ENCODE measurements around the gene DAZAP1. TPM values are rescaled to one million over a fixed set of nuclear protein-coding genes. Genes with fewer than 3 reads are reported as not detected.
A peak's percentile ranks its signal among the peaks of the same experiment; 100 is the strongest.

DAZAP1 gene
- polyA plus RNA-seq, 1 of the 3 experiments (the other 2 are of a cell fraction): 54.3 TPM

DNA sequence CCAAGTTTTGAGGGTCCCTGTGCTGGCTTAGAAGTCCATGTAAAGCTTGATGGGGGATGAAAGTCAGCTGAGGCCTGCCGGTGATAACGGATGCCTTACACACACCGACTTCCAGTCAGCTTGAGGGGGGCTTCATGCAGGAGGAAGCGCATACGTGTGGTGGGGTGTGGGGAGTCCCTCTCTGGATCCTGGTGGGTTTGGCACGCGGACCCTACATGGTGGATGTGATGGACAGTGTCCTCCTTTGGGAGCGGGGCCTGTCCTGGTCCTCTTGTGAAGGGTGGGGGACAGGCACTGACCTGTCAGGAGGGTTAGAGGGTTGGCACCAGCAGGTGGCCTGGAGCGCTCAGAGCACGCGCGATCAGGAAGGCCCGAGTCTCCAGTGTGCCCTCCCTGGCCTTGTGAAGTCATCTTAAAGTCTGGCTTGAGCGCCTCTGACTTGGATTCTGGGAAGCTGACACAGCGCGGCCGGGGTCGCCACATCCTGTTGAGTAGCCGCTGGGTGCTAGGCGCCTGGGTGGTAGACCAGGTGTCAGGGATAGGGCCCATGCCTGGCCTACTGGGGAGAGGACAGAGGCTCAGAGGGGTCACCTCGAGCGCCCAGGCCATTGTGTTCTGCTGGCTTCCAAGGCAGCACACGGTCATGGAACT is 2.9 kb downstream of the DAZAP1 start:
- Histone ChIP-seq H3K27ac (ENCODE audit: low read depth in 2 of 2, low read length in 1 of 2) (no peak overlapping the region), H3K79me2 (ENCODE audit: insufficient read depth) (peaks cover 76% of the 10 kb centered on the region), H3K9ac (peak overlapping the region; percentile 95; the same call in 1 of the 2 replicates), H3K9me2 (no peaks in the 10 kb centered on the region), H3K4me2 (peak overlapping the region; percentile 99), H3K36me3 (replicated peaks in 1 of 2; ENCODE audit: control insufficient read depth in 1 of 2, insufficient read depth in 2 of 2, low read length in 1 of 2) (peaks cover 0 to 10% of the 10 kb centered on the region in 2 experiments), H2AFZ (ENCODE audit: low read depth) (no peak overlapping the region), H4K20me1 (ENCODE audit: insufficient read depth) (peaks cover 67% of the 10 kb centered on the region), H3K27me3 (ENCODE audit: insufficient read depth) (no peaks in the 10 kb centered on the region), H3K4me3 (ENCODE audit: low read depth in 2 of 2, low read length in 1 of 2) (peak overlapping the region in 1 of 2 experiments; percentile 86; a peak in 1 of 4 replicates), H3K9me3 (no peaks in the 10 kb centered on the region), H3K4me1 (ENCODE audit: control insufficient read depth in 1 of 2, insufficient read depth in 2 of 2, low read depth in 1 of 2, low read length in 1 of 2) (peaks cover 6 to 29% of the 10 kb centered on the region in 2 experiments; a peak in 2 of 4 replicates), H3F3A (replicated peaks; ENCODE audit: insufficient read depth) (peaks cover 9% of the 10 kb centered on the region)
- POLR2A ChIA-PET: no interaction called here
- no peak for DNase-seq
- no peak for TF ChIP-seq POLR2AphosphoS5 (IDR thresholded peaks at IDR 0.05; ENCODE audit: low read depth, low read length)
- TF ChIP-seq, protein P1, sequence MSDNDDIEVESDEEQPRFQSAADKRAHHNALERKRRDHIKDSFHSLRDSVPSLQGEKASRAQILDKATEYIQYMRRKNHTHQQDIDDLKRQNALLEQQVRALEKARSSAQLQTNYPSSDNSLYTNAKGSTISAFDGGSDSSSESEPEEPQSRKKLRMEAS (IDR thresholded peaks at IDR 0.05; ENCODE audit: low read depth): no peak
- TF ChIP-seq, protein P2, sequence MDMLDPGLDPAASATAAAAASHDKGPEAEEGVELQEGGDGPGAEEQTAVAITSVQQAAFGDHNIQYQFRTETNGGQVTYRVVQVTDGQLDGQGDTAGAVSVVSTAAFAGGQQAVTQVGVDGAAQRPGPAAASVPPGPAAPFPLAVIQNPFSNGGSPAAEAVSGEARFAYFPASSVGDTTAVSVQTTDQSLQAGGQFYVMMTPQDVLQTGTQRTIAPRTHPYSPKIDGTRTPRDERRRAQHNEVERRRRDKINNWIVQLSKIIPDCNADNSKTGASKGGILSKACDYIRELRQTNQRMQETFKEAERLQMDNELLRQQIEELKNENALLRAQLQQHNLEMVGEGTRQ (IDR thresholded peaks at IDR 0.05; ENCODE audit: borderline replicate concordance, low read depth, low read length): no peak
- CTCF ChIA-PET: interaction anchor here (1.5 to 2.2 kb wide), 2 partner anchors 35 to 130 kb away, joined by 7 to 8 read pairs; no protein-coding TSS in a partner anchor
- 85% methylated on average over 12 of the region's 23 CpGs for WGBS (ENCODE audit: low lambda C conversion rate)

DNA sequence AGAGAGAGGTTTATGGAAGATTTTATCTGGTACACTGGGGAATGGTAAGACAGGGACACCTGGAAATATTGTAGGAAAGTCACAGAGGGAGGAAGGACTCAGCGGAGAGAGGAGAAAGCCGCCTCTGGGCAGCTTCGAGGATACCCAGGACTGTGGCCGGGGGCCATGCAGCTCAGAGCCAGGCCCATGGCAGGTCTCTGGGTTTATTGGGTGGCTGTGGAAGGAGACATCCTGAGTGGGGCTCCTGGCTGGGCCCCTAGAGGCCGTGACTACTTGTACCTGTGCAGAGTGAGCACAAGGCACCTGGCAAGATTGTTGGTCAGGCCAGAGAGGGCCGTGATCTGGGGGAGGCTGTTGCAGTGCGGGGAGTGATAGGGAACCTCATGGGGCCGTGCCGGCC is 3.4 kb downstream of the DAZAP1 start:
- Histone ChIP-seq H3K9ac (no peak overlapping the region), H3K79me2 (ENCODE audit: insufficient read depth) (peaks cover 81% of the 10 kb centered on the region), H4K20me1 (ENCODE audit: insufficient read depth) (peaks cover 72% of the 10 kb centered on the region), H3K4me2 (peak overlapping the region; percentile 99; the same call in 1 of the 2 replicates), H3K9me3 (no peaks in the 10 kb centered on the region), H3F3A (replicated peaks; ENCODE audit: insufficient read depth) (peaks cover 7% of the 10 kb centered on the region), H3K9me2 (no peaks in the 10 kb centered on the region), H3K27me3 (ENCODE audit: insufficient read depth) (no peaks in the 10 kb centered on the region), H3K4me1 (ENCODE audit: control insufficient read depth in 1 of 2, insufficient read depth in 2 of 2, low read depth in 1 of 2, low read length in 1 of 2) (peaks cover 10 to 29% of the 10 kb centered on the region in 2 experiments; a peak in 3 of 4 replicates), H3K36me3 (replicated peaks in 1 of 2; ENCODE audit: control insufficient read depth in 1 of 2, insufficient read depth in 2 of 2, low read length in 1 of 2) (peaks cover 0 to 10% of the 10 kb centered on the region in 2 experiments), H2AFZ (ENCODE audit: low read depth) (no peak overlapping the region), H3K4me3 (ENCODE audit: low read depth in 2 of 2, low read length in 1 of 2) (no peak overlapping the region), H3K27ac (ENCODE audit: low read depth in 2 of 2, low read length in 1 of 2) (no peak overlapping the region)
- no peak for DNase-seq
- no peak for TF ChIP-seq JUND (IDR thresholded peaks at IDR 0.05)
- TF ChIP-seq TCF12 (IDR thresholded peaks at IDR 0.05): no peak
- TF ChIP-seq YY1 (IDR thresholded peaks at IDR 0.05; ENCODE audit: low read depth): no peak
- POLR2A ChIA-PET: no interaction called here
- WGBS (ENCODE audit: low lambda C conversion rate): 97% methylated on average over 4 of the region's 9 CpGs
- CTCF ChIA-PET: interaction anchor here (1.5 to 2.8 kb wide), 2 partner anchors 34 to 131 kb away, joined by 7 to 13 read pairs; no protein-coding TSS in a partner anchor

DNA sequence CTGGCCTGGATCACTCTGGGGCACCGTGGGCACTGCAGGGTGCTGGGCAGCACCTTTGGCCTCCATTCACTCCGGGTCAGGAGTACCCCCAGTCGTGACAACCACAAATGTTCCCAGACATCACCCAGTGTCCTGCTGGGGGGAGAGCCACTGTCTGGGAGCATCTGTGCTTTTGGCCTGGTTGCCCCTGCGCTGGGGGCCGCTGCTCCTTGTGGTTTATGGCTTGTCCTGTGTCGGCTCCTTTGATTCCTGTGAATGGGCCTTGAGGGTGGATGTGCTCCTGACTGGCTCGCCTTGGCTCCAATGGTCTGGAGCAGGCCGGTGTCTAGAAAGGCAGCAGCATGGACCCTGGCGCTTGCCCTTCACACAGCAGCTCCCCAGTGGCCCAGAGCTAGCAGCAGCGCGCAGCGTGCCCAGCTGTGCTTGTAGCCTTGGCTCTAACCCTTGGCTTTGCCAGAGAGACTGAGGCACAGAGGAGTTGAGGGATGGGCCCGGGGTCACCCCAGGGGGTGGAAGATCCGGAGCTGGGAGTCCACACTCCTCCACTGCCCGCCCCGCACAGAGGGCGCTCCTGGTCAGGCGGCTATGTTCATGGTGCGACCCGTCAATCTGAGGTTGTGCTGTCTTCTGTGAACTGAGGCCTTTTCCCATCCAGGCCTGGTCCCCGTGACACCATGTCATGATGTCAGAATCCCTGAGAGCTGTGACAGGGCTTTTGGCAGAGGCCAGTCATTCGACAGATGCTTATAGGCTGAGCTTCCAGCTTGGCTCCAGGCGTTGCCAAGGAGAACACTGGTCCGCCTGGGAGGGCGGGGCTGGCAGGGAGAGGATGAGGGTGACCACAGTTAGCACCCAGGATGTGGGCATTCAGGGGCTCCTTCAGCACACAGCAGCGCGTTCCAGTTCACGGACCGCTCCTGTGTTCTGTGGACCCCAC is 4.1 kb downstream of the DAZAP1 start:
- no peak overlapping the region for H2AFZ ChIP-seq (ENCODE audit: low read depth)
- H4K20me1 ChIP-seq (ENCODE audit: insufficient read depth): peaks cover 79% of the 10 kb centered on the region
- no peak overlapping the region for H3K4me2 ChIP-seq
- POLR2A ChIA-PET: interaction anchor here (0.9 kb wide), 1 partner anchor 136 kb away, joined by 3 read pairs; the partner anchor contains the start of gene FAM174C
- no peaks in the 10 kb centered on the region for H3K9me2 ChIP-seq
- peaks cover 1% of the 10 kb centered on the region for H3F3A ChIP-seq (replicated peaks; ENCODE audit: insufficient read depth)
- 92% methylated on average over 20 of the region's 29 CpGs for WGBS (ENCODE audit: low lambda C conversion rate)
- H3K9me3 ChIP-seq: no peaks in the 10 kb centered on the region
- no peak overlapping the region for H3K4me3 ChIP-seq (ENCODE audit: low read depth in 2 of 2, low read length in 1 of 2)
- peaks cover 0 to 14% of the 10 kb centered on the region in 2 experiments for H3K36me3 ChIP-seq (replicated peaks in 1 of 2; ENCODE audit: control insufficient read depth in 1 of 2, insufficient read depth in 2 of 2, low read length in 1 of 2)
- no peak overlapping the region; a peak in 1 of 4 replicates for H3K27ac ChIP-seq (ENCODE audit: low read depth in 2 of 2, low read length in 1 of 2)
- DNase-seq: no peak
- peaks cover 89% of the 10 kb centered on the region for H3K79me2 ChIP-seq (ENCODE audit: insufficient read depth)
- CTCF ChIA-PET: interaction anchor here (2.8 kb wide), 1 partner anchor 33 kb away, joined by 13 read pairs; no protein-coding TSS in a partner anchor
- H3K9ac ChIP-seq: no peak overlapping the region
- peaks cover 14 to 28% of the 10 kb centered on the region in 2 experiments; a peak in 3 of 4 replicates for H3K4me1 ChIP-seq (ENCODE audit: control insufficient read depth in 1 of 2, insufficient read depth in 2 of 2, low read depth in 1 of 2, low read length in 1 of 2)
- H3K27me3 ChIP-seq (ENCODE audit: insufficient read depth): no peaks in the 10 kb centered on the region
- TF ChIP-seq, protein P1 (IDR thresholded peaks at IDR 0.05; ENCODE audit: low read depth): no peak
- TF ChIP-seq RCOR1 (IDR thresholded peaks at IDR 0.05; ENCODE audit: low read length) (no peak), GATA2 (CRISPR knock-in tag; IDR thresholded peaks at IDR 0.05) (no peak), TAF1 (IDR thresholded peaks at IDR 0.05; ENCODE audit: borderline replicate concordance, low read depth, low read length) (no peak), NRF1 (IDR thresholded peaks at IDR 0.05; ENCODE audit: low read depth, low read length) (no peak), RAD21 (IDR thresholded peaks at IDR 0.05; ENCODE audit: low read length) (no peak), CHD2 (IDR thresholded peaks at IDR 0.05; ENCODE audit: low read length, partially characterized antibody) (no peak), JUND (IDR thresholded peaks at IDR 0.05) (no peak), POLR2AphosphoS5 (IDR thresholded peaks at IDR 0.05; ENCODE audit: low read depth, low read length) (no peak), ELF1 (IDR thresholded peaks at IDR 0.05) (no peak), MXI1 (IDR thresholded peaks at IDR 0.05; ENCODE audit: low read depth, low read length) (no peak)
- TF ChIP-seq, protein P3, sequence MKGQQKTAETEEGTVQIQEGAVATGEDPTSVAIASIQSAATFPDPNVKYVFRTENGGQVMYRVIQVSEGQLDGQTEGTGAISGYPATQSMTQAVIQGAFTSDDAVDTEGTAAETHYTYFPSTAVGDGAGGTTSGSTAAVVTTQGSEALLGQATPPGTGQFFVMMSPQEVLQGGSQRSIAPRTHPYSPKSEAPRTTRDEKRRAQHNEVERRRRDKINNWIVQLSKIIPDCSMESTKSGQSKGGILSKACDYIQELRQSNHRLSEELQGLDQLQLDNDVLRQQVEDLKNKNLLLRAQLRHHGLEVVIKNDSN (IDR thresholded peaks at IDR 0.05; ENCODE audit: borderline replicate concordance, low read depth): no peak
- TF ChIP-seq, protein P4, sequence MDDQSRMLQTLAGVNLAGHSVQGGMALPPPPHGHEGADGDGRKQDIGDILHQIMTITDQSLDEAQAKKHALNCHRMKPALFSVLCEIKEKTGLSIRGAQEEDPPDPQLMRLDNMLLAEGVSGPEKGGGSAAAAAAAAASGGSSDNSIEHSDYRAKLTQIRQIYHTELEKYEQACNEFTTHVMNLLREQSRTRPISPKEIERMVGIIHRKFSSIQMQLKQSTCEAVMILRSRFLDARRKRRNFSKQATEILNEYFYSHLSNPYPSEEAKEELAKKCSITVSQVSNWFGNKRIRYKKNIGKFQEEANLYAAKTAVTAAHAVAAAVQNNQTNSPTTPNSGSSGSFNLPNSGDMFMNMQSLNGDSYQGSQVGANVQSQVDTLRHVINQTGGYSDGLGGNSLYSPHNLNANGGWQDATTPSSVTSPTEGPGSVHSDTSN (IDR thresholded peaks at IDR 0.05): no peak

All from SK-N-SH (cell line).